Keratinocyte (primary cell): ENCODE results near the gene SCRN2. TPM values are rescaled to one million over a fixed set of nuclear protein-coding genes. Genes with fewer than 3 reads are reported as not detected.

ENCODE experiments used
- DNase-seq: peaks from one replicate; pipeline ENCODE4 v3.0.0-alpha.2; 2011; ENCODE audit warnings: low read depth, missing footprints, low spot score
- FAIRE-seq: peaks from 2 replicates; lab custom pipeline; 2011; peaks lifted over from hg19 to GRCh38; lab: Jason Lieb, UNC
- H2AFZ ChIP-seq: 2 replicates; pipeline ENCODE4 v1.6.0; 2012; ENCODE audit warnings: low read length, control low read depth, inconsistent platforms; ENCODE audit not compliant: control insufficient read depth
- H3K27ac ChIP-seq: 2 replicates; pipeline ENCODE4 v1.5.1; 2011; ENCODE audit warnings: low read length; ENCODE audit not compliant: control insufficient read depth, insufficient read depth
- H3K27me3 ChIP-seq: 3 replicates; pipeline ENCODE4 v1.6.0; 2011; ENCODE audit warnings: low read length; ENCODE audit not compliant: control insufficient read depth, insufficient read depth; ENCODE audit errors: extremely low read depth
- H3K36me3 ChIP-seq, 2 experiments: 2 replicates in 1 of 2; 3 replicates in 1 of 2; pipeline ENCODE4 v1.5.1; 2011; ENCODE audit warnings: low read length in 2 of 2, mild to moderate bottlenecking in 1 of 2; ENCODE audit not compliant: control insufficient read depth in 2 of 2, insufficient read depth in 2 of 2; ENCODE audit errors: extremely low read depth in 1 of 2
- H3K4me1 ChIP-seq: 3 replicates; pipeline ENCODE4 v1.5.1; 2011; ENCODE audit warnings: low read length; ENCODE audit not compliant: control insufficient read depth, insufficient read depth; ENCODE audit errors: extremely low read depth
- H3K4me2 ChIP-seq: 3 replicates; pipeline ENCODE4 v1.6.0; 2011; ENCODE audit warnings: low read depth, low read length; ENCODE audit not compliant: control insufficient read depth, insufficient read depth; ENCODE audit errors: extremely low read depth
- H3K4me3 ChIP-seq, 3 experiments: fragments of 200-600 bp in 1 of 3; sonication (generic) in 1 of 3; 2 replicates in 2 of 3; 3 replicates in 1 of 3; pipeline ENCODE4 v1.5.1; 2011 to 2016; ENCODE audit warnings: low read length in 3 of 3, mild to moderate bottlenecking in 3 of 3, control low read depth in 2 of 3, inconsistent platforms in 1 of 3, low read depth in 1 of 3, mixed read lengths in 1 of 3, mixed run types in 1 of 3, moderate library complexity in 1 of 3; ENCODE audit not compliant: control insufficient read depth in 2 of 3, insufficient read depth in 2 of 3; ENCODE audit errors: extremely low read depth in 1 of 3
- H3K79me2 ChIP-seq: 2 replicates; pipeline ENCODE4 v1.6.0; 2012; ENCODE audit warnings: low read length; ENCODE audit not compliant: control insufficient read depth, insufficient read depth
- H3K9ac ChIP-seq: 3 replicates; pipeline ENCODE4 v1.6.0; 2011; ENCODE audit warnings: low read length; ENCODE audit not compliant: control insufficient read depth, insufficient read depth; ENCODE audit errors: extremely low read depth
- H3K9me1 ChIP-seq: 3 replicates; pipeline ENCODE4 v1.6.0; 2011; ENCODE audit warnings: low read length; ENCODE audit not compliant: control insufficient read depth, insufficient read depth; ENCODE audit errors: extremely low read depth
- H3K9me3 ChIP-seq: 2 replicates; pipeline ENCODE4 v1.5.1; 2012; ENCODE audit warnings: low read depth, low read length; ENCODE audit not compliant: control insufficient read depth
- H4K20me1 ChIP-seq: 3 replicates; pipeline ENCODE4 v1.6.0; 2011; ENCODE audit warnings: low read length; ENCODE audit not compliant: control insufficient read depth, insufficient read depth; ENCODE audit errors: extremely low read depth
- CTCF ChIP-seq, 3 experiments: IDR thresholded peaks in 1 of 3; conservative IDR thresholded peaks in 1 of 3; optimal IDR thresholded peaks in 1 of 3; 2 replicates in 2 of 3; 3 replicates in 1 of 3; pipeline versions ENCODE3 to v1.5.1; 2011; ENCODE audit warnings: low read length in 3 of 3, mild to moderate bottlenecking in 3 of 3, moderate library complexity in 2 of 3, control low read depth in 1 of 3, inconsistent platforms in 1 of 3; ENCODE audit not compliant: insufficient read depth in 2 of 3; ENCODE audit errors: extremely low read depth in 1 of 3
- EZH2 ChIP-seq: IDR thresholded peaks from one replicate; pipeline ENCODE4 v1.6.1; 2012; ENCODE audit warnings: inconsistent platforms, mild to moderate bottlenecking, low read length, moderate library complexity
- dilution Hi-C: fragments of 300-500 bp; cut with MboI; formaldehyde crosslinking; loops from one replicate; pipeline ENCODE4 v1.7.0; 2020; ENCODE audit warnings: low sequenced_read_pairs; ENCODE audit not compliant: extremely low pct_ligation_motif_present
- polyA plus RNA-seq, 5 experiments: library from polyadenylated mRNA; depleted of rRNA in 3 of 5; stranded (reverse) in 3 of 5; stranded (forward) in 1 of 5; unstranded in 1 of 5; fragments of >200 nt; gene quantifications; 1 replicate in 1 of 5; 2 replicates in 3 of 5; 3 replicates in 1 of 5; pipeline versions ENCODE4 v1.2.1 to v1.2.3, GENCODE V29; 2011 to 2012; ENCODE audit warnings: missing spikeins in 2 of 5, low read depth in 1 of 5, low replicate concordance in 1 of 5

SCRN2 gene
- polyA plus RNA-seq, 1 donor (not counting 4 experiments of a cell fraction or from before 2014, with no cell fraction given): 17.1 TPM

- H3K79me2 ChIP-seq: no peaks in the 10 kb centered on the region
- H3K4me1 ChIP-seq: peaks cover 25% of the 10 kb centered on the region
- H3K4me3 ChIP-seq: no peak overlapping the region
- TF ChIP-seq EZH2: no peak
- TF ChIP-seq CTCF (optimal IDR thresholded peaks at IDR 0.05 in 1 of 3, IDR thresholded peaks at IDR 0.05 in 1 of 3, conservative IDR thresholded peaks at IDR 0.05 in 1 of 3; ENCODE audit: extremely low read depth in 1 of 3, insufficient read depth in 2 of 3, low read length in 3 of 3): no peak
- DNase-seq (no peak), FAIRE-seq (no peak)
- no peak overlapping the region for H3K9ac ChIP-seq
- no peak overlapping the region for H2AFZ ChIP-seq
- no peak overlapping the region for H3K4me2 ChIP-seq
- H4K20me1 ChIP-seq: no peaks in the 10 kb centered on the region
- dilution Hi-C loops: no loop called here
- H3K9me1 ChIP-seq: no peaks in the 10 kb centered on the region
- no peak overlapping the region for H3K27ac ChIP-seq
- peaks cover 6% of the 10 kb centered on the region for H3K27me3 ChIP-seq
- H3K9me3 ChIP-seq: no peaks in the 10 kb centered on the region
- no peaks in the 10 kb centered on the region for H3K36me3 ChIP-seq
Measured at GRCh38 chr17:47866941-47867340, 25.9 kb upstream of the SCRN2 start.

GRCh38 chr17:47864791-47865216 is 23.7 kb upstream of the SCRN2 start:
- Histone ChIP-seq H3K36me3 (no peaks in the 10 kb centered on the region), H3K27me3 (peaks cover 6% of the 10 kb centered on the region), H2AFZ (peak overlapping the region; percentile 92), H3K4me3 (peak overlapping the region in 2 of 3 experiments; percentile 48 to 56), H3K79me2 (no peaks in the 10 kb centered on the region), H4K20me1 (no peaks in the 10 kb centered on the region), H3K27ac (peak overlapping the region; percentile 22), H3K4me1 (peaks cover 24% of the 10 kb centered on the region), H3K9ac (peak overlapping the region; percentile 20), H3K4me2 (peak overlapping the region; percentile 80), H3K9me3 (no peaks in the 10 kb centered on the region), H3K9me1 (no peaks in the 10 kb centered on the region)
- FAIRE-seq (peak; percentile 76), DNase-seq (no peak)
- no peak for TF ChIP-seq CTCF (optimal IDR thresholded peaks at IDR 0.05 in 1 of 3, IDR thresholded peaks at IDR 0.05 in 1 of 3, conservative IDR thresholded peaks at IDR 0.05 in 1 of 3; ENCODE audit: extremely low read depth in 1 of 3, insufficient read depth in 2 of 3, low read length in 3 of 3)
- TF ChIP-seq EZH2: no peak
- dilution Hi-C loops: no loop called here
